ENCODE data around the gene GMNN. TPM values are rescaled to one million over a fixed set of nuclear protein-coding genes. Genes with fewer than 3 reads are reported as not detected.

GMNN gene
- total and polyA plus RNA-seq, 12 donors, result 3.1 to 15.6 (median 6.8) TPM

DNA sequence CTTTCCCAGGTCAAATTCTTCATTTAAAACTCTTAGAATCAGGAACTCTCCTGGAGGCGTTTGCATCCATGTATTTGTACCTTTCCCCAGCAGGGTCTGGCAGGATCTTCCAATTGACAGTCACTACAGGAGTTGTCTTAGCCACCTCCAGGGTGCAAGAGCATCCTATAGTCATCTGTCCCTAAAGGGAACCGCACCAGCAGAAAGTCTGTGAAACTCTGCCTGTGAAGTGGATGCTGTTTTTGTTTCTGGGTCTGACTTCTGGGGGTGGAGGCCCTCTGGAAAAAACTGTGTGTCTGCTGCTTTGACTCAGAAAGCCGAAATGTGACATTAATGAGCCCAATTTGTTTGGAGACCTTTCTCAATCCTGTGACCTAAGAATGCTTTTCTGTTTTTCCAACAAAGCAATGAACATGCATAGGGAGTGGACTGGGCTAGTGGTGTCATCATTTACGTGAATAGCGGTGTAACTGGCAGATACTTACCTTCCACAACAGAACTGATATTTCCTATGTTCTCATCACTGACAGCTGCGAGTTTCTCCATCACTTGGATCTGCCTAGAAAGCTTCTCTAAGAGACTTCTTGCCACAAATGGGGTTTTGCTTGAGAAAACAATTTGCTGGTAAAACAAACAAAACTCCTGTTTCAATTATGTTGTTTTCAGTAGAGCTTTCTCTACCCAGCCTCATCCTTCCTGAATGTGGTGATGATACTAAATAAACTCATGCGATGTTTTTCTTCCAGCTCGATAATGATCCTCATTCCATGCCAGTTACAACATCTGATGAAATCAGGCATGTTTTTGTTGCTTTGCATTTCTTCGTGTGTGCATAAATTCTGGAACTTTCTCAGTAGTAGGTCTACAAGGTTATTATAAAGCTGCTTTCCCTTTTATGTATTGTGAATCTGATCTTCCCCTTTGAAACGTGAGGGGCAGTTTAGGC, 57.3 kb downstream of the GMNN start:
- H3K4me1 ChIP-seq, result peaks cover 0 to 17% (median 13%) of the 10 kb centered on the region in 9 donors
- peaks cover 0 to 88% (median 0%) of the 10 kb centered on the region in 9 donors for H3K36me3 ChIP-seq
- no peaks in the 10 kb centered on the region for H3K9me3 ChIP-seq
- no peak for ATAC-seq
- intact Hi-C loops (cut with DNase I), result no loop called here
- TF ChIP-seq, protein P1, sequence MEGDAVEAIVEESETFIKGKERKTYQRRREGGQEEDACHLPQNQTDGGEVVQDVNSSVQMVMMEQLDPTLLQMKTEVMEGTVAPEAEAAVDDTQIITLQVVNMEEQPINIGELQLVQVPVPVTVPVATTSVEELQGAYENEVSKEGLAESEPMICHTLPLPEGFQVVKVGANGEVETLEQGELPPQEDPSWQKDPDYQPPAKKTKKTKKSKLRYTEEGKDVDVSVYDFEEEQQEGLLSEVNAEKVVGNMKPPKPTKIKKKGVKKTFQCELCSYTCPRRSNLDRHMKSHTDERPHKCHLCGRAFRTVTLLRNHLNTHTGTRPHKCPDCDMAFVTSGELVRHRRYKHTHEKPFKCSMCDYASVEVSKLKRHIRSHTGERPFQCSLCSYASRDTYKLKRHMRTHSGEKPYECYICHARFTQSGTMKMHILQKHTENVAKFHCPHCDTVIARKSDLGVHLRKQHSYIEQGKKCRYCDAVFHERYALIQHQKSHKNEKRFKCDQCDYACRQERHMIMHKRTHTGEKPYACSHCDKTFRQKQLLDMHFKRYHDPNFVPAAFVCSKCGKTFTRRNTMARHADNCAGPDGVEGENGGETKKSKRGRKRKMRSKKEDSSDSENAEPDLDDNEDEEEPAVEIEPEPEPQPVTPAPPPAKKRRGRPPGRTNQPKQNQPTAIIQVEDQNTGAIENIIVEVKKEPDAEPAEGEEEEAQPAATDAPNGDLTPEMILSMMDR (IDR thresholded peaks at IDR 0.05), result no peak
- no peak for DNase-seq
- H3K27me3 ChIP-seq, result no peaks in the 10 kb centered on the region
- no peak overlapping the region for H3K4me3 ChIP-seq
- H3K27ac ChIP-seq, result no peak overlapping the region
- WGBS, 2 donors, result 87 to 91% methylated on average over 10 of the region's 10 CpGs

DNA sequence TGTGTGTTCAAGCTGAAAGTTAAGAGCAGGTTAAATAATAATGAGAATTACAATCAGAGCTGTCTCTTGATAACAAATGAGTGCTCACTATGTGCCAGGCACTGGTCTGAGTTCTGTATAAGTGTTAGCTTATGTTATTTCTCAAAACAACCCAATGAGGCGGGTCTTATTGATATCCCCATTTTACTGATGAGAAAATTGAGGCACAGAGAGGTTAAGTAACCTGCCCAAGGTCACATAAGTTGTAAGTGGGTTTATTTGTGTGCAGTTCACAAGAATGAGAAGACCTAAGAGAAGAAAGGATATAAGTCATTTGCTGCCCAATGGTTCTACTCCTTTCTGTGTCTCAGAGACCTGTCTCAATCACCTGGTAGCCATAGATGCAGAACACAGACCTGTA, 58.1 kb downstream of the GMNN start:
- TF ChIP-seq, protein P1 (IDR thresholded peaks at IDR 0.05), result no peak
- Histone ChIP-seq H3K36me3 (peaks cover 0 to 80% (median 0%) of the 10 kb centered on the region in 9 donors), H3K27ac (no peak overlapping the region), H3K4me3 (no peak overlapping the region), H3K27me3 (no peaks in the 10 kb centered on the region), H3K4me1 (peaks cover 0 to 18% (median 13%) of the 10 kb centered on the region in 9 donors), H3K9me3 (no peaks in the 10 kb centered on the region)
- ATAC-seq, result no peak
- WGBS, 2 donors, result 93 to 98% methylated on average over 1 of the region's 1 CpG
- no peak for DNase-seq
- intact Hi-C loops (cut with DNase I), result no loop called here

DNA sequence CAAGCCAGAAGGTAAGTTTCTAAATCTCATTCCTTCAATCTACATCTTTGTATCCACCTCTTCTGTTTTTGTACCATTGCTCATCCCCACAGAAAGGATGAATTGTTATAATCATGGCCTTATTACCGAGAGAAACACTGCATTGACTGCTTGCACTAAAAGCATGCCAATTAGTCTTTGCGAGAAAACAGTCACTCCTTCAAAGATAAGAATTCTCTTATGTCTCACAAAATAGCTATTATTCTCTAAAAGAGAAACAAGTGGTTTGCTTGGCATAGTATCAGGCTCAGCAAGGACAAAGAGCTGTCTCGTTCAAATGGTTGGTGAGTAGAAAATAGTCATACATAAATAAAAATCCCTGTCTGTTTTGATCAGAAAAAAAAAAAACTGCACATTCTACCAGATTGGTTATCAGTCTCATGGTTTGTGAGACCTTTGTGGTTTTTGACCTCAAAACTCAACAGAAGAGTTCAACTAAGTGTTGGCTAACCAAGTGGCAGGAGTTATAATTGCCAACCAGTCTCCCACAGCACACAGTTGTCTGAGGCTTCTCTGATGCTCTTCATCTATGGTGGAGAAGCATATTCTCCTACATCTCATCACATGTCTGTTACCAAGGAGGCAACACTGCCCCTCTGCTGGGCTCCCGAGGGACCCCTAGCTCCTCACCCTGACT, 59.1 kb downstream of the GMNN start:
- peaks cover 0 to 78% (median 0%) of the 10 kb centered on the region in 9 donors for H3K36me3 ChIP-seq
- peaks cover 0 to 28% (median 13%) of the 10 kb centered on the region in 9 donors for H3K4me1 ChIP-seq
- TF ChIP-seq, protein P1 (IDR thresholded peaks at IDR 0.05), result no peak
- no peak overlapping the region for H3K27ac ChIP-seq
- no peak for ATAC-seq
- 88% methylated on average over 4 of the region's 4 CpGs for WGBS, 2 donors
- DNase-seq, result no peak
- no peak overlapping the region for H3K4me3 ChIP-seq
- intact Hi-C loops (cut with DNase I), result no loop called here
- H3K9me3 ChIP-seq, result no peaks in the 10 kb centered on the region
- no peaks in the 10 kb centered on the region for H3K27me3 ChIP-seq

Other genes starting within 250 kb of the GMNN start
- under 1 TPM in 5 of 10 donors, not detected in 5; 0.05 to 0.07 (median 0.05) TPM for gene KIAA0319, start 128.7 kb upstream of the GMNN start, total RNA-seq
- gene KIAA0319, start 128.7 kb upstream of the GMNN start, polyA plus RNA-seq, result not detected
- gene TDP2, start 108.0 kb upstream of the GMNN start, total RNA-seq, result 10 to 100 TPM; 20.0 to 30.9 (median 24.3) TPM
- 10 to 100 TPM; 22.6 to 29.8 TPM for gene TDP2, start 108.0 kb upstream of the GMNN start, polyA plus RNA-seq
- gene ACOT13, start 107.9 kb upstream of the GMNN start, total RNA-seq, result 10 to 100 TPM; 47.3 to 83.8 (median 56.1) TPM
- 100 to 1,000 TPM in 1 of 2 donors, 10 to 100 TPM in 1; 38.2 to 241 TPM for gene ACOT13, start 107.9 kb upstream of the GMNN start, polyA plus RNA-seq
- gene C6orf62, start 55.8 kb upstream of the GMNN start, total RNA-seq, result 10 to 100 TPM; 35.3 to 68.3 (median 39.5) TPM
- gene C6orf62, start 55.8 kb upstream of the GMNN start, polyA plus RNA-seq, result 10 to 100 TPM; 41.5 to 64.1 TPM
- gene ARMH2, start 24.0 kb downstream of the GMNN start, total RNA-seq, result not detected
- gene ARMH2, start 24.0 kb downstream of the GMNN start, polyA plus RNA-seq, result not detected
- gene RIPOR2, start 161.0 kb downstream of the GMNN start, total RNA-seq, result 10 to 100 TPM in 1 of 10 donors, 1 to 10 TPM in 9; 2.0 to 14.5 (median 4.6) TPM
- 1 to 10 TPM; 1.2 to 1.4 TPM for gene RIPOR2, start 161.0 kb downstream of the GMNN start, polyA plus RNA-seq